Osteoblast (primary cell): ENCODE data around the gene ARHGAP23. TPM values are rescaled to one million over a fixed set of nuclear protein-coding genes. Genes with fewer than 3 reads are reported as not detected.

Experiments
- DNase-seq: peaks from one replicate; pipeline ENCODE4 v3.0.0; 2011; ENCODE audit warnings: low spot score, mixed read lengths; ENCODE audit not compliant: insufficient read length; ENCODE audit errors: missing footprints
- H2AFZ ChIP-seq: 2 replicates; pipeline ENCODE4 v1.6.0; 2011; ENCODE audit warnings: mild to moderate bottlenecking, low read length
- H3K27ac ChIP-seq: 2 replicates; pipeline ENCODE4 v1.5.1; 2011; ENCODE audit warnings: mild to moderate bottlenecking, low read depth, low read length, moderate library complexity
- H3K27me3 ChIP-seq: 2 replicates; pipeline ENCODE4 v1.6.0; 2012; ENCODE audit warnings: mild to moderate bottlenecking, control low read depth, inconsistent platforms, low read length, moderate library complexity; ENCODE audit not compliant: insufficient read depth
- H3K36me3 ChIP-seq: 2 replicates; pipeline ENCODE4 v1.5.1; 2011; ENCODE audit warnings: mild to moderate bottlenecking, low read length, control low read depth, moderate library complexity; ENCODE audit not compliant: insufficient read depth
- H3K4me1 ChIP-seq: 2 replicates; pipeline ENCODE4 v1.5.1; 2011; ENCODE audit warnings: mild to moderate bottlenecking, low read length, control low read depth, moderate library complexity; ENCODE audit not compliant: insufficient read depth
- H3K4me2 ChIP-seq: 2 replicates; pipeline ENCODE4 v1.6.0; 2011; ENCODE audit warnings: mild to moderate bottlenecking, low read length; ENCODE audit not compliant: insufficient read depth
- H3K4me3 ChIP-seq: fragments of 200-600 bp; sonication (generic); 3 replicates; pipeline ENCODE4 v1.5.1; 2012; ENCODE audit warnings: mild to moderate bottlenecking, low read length, inconsistent platforms; ENCODE audit not compliant: insufficient read depth
- H3K79me2 ChIP-seq: 2 replicates; pipeline ENCODE4 v1.6.0; 2012; ENCODE audit warnings: mild to moderate bottlenecking, low read length, control low read depth, inconsistent platforms; ENCODE audit not compliant: insufficient read depth
- H3K9me3 ChIP-seq: 2 replicates; pipeline ENCODE4 v1.5.1; 2011; ENCODE audit warnings: low read depth, low read length, control low read depth
- H4K20me1 ChIP-seq: 2 replicates; pipeline ENCODE4 v1.6.0; 2012; ENCODE audit warnings: mild to moderate bottlenecking, low read length, control low read depth; ENCODE audit not compliant: insufficient read depth
- CTCF ChIP-seq: IDR thresholded peaks from 2 replicates; pipeline ENCODE4 v1.5.1; 2011; ENCODE audit warnings: mild to moderate bottlenecking, low read depth, low read length, moderate library complexity; ENCODE audit errors: extremely low read depth
- total RNA-seq: library from RNA; depleted of rRNA; stranded (reverse); fragments of >200 nt; gene quantifications from 2 replicates; pipeline ENCODE4 v1.2.3, GENCODE V29; 2012

Gene ARHGAP23
- total RNA-seq, 1 donor = 47.0 TPM

- Histone ChIP-seq H3K4me1 (no peaks in the 10 kb centered on the region), H3K27me3 (no peaks in the 10 kb centered on the region), H3K9me3 (no peaks in the 10 kb centered on the region), H3K4me3 (no peak overlapping the region), H3K36me3 (peaks cover 33% of the 10 kb centered on the region), H2AFZ (no peak overlapping the region), H3K79me2 (no peaks in the 10 kb centered on the region), H4K20me1 (no peaks in the 10 kb centered on the region), H3K4me2 (no peak overlapping the region), H3K27ac (no peak overlapping the region)
- TF ChIP-seq CTCF = no peak
- DNase-seq = no peak
These were observed 31.0 kb upstream of the ARHGAP23 start for GRCh38 chr17:38397227-38397626.

GRCh38 chr17:38400286-38400685 is 28.0 kb upstream of the ARHGAP23 start:
- DNase-seq = no peak
- H3K27ac ChIP-seq = no peak overlapping the region
- H4K20me1 ChIP-seq = peaks cover 6% of the 10 kb centered on the region
- H3K36me3 ChIP-seq = peaks cover 33% of the 10 kb centered on the region
- no peaks in the 10 kb centered on the region for H3K79me2 ChIP-seq
- no peak overlapping the region for H2AFZ ChIP-seq
- no peak overlapping the region for H3K4me2 ChIP-seq
- no peaks in the 10 kb centered on the region for H3K9me3 ChIP-seq
- H3K27me3 ChIP-seq = no peaks in the 10 kb centered on the region
- H3K4me1 ChIP-seq = no peaks in the 10 kb centered on the region
- H3K4me3 ChIP-seq = no peak overlapping the region
- no peak for TF ChIP-seq CTCF

- DNase-seq = peak; percentile 11
- Histone ChIP-seq H3K4me2 (no peak overlapping the region), H3K36me3 (peaks cover 22% of the 10 kb centered on the region), H3K9me3 (no peaks in the 10 kb centered on the region), H3K27me3 (no peaks in the 10 kb centered on the region), H3K27ac (no peak overlapping the region), H3K79me2 (no peaks in the 10 kb centered on the region), H3K4me3 (no peak overlapping the region), H3K4me1 (no peaks in the 10 kb centered on the region), H2AFZ (no peak overlapping the region), H4K20me1 (peaks cover 6% of the 10 kb centered on the region)
- TF ChIP-seq CTCF = no peak
These were observed 26.8 kb upstream of the ARHGAP23 start for GRCh38 chr17:38401459-38401858.

GRCh38 chr17:38402897-38403296 is 25.4 kb upstream of the ARHGAP23 start:
- Histone ChIP-seq H3K4me3 (no peak overlapping the region), H3K27me3 (no peaks in the 10 kb centered on the region), H3K79me2 (no peaks in the 10 kb centered on the region), H3K27ac (no peak overlapping the region), H2AFZ (no peak overlapping the region), H3K4me1 (no peaks in the 10 kb centered on the region), H3K9me3 (no peaks in the 10 kb centered on the region), H3K4me2 (no peak overlapping the region), H4K20me1 (peaks cover 6% of the 10 kb centered on the region), H3K36me3 (peaks cover 12% of the 10 kb centered on the region)
- no peak for DNase-seq
- no peak for TF ChIP-seq CTCF
